H9 (cell line): ENCODE measurements around the gene ZNG1B. TPM values are rescaled to one million over a fixed set of nuclear protein-coding genes. Genes with fewer than 3 reads are reported as not detected.
"Not testable (repeated sequence)": the region's sequence is repeated elsewhere in the genome, so short reads cannot be mapped to it uniquely, and the experiment has no call there.

Source experiments
- DNase-seq: peaks from one replicate; pipeline ENCODE4 v3.0.0-alpha.2; 2017
- H2AFZ ChIP-seq: one replicate; pipeline ENCODE4 v1.6.1; 2013; ENCODE audit warnings: mild to moderate bottlenecking, low read length, control low read depth, moderate library complexity
- H2AK5ac ChIP-seq: 2 replicates; pipeline ENCODE4 v1.6.1; 2013; ENCODE audit warnings: low read length, control low read depth, mixed read lengths; ENCODE audit not compliant: insufficient read length
- H2BK120ac ChIP-seq: one replicate; pipeline ENCODE4 v1.6.1; 2013; ENCODE audit warnings: low read depth, mild to moderate bottlenecking, low read length, control low read depth, inconsistent platforms; ENCODE audit not compliant: poor library complexity, severe bottlenecking
- H2BK12ac ChIP-seq: 2 replicates; pipeline ENCODE4 v1.6.1; 2013; ENCODE audit warnings: low read length, control low read depth, mixed read lengths, low read depth; ENCODE audit not compliant: insufficient read length
- H2BK15ac ChIP-seq: 2 replicates; pipeline ENCODE4 v1.6.1; 2013; ENCODE audit warnings: low read depth, low read length, control low read depth
- H2BK20ac ChIP-seq: one replicate; pipeline ENCODE4 v1.6.1; 2013; ENCODE audit warnings: low read depth, mild to moderate bottlenecking, low read length, control low read depth, inconsistent platforms; ENCODE audit not compliant: poor library complexity, severe bottlenecking
- H2BK5ac ChIP-seq: 2 replicates; pipeline ENCODE4 v1.6.1; 2013; ENCODE audit warnings: low read length, control low read depth, mixed read lengths; ENCODE audit not compliant: insufficient read length
- H3K14ac ChIP-seq: 2 replicates; pipeline ENCODE4 v1.6.1; 2013; ENCODE audit warnings: low read length, control low read depth; ENCODE audit not compliant: insufficient read depth
- H3K18ac ChIP-seq: 2 replicates; pipeline ENCODE4 v1.6.1; 2013; ENCODE audit warnings: low read depth, mild to moderate bottlenecking, mixed read lengths, low read length, control low read depth; ENCODE audit not compliant: insufficient read length
- H3K23ac ChIP-seq: 2 replicates; pipeline ENCODE4 v1.6.1; 2013; ENCODE audit warnings: low read length, control low read depth, mixed read lengths, low read depth; ENCODE audit not compliant: insufficient read length
- H3K23me2 ChIP-seq: 2 replicates; pipeline ENCODE4 v1.6.1; 2013; ENCODE audit warnings: low read depth, mild to moderate bottlenecking, mixed read lengths, low read length, control low read depth; ENCODE audit not compliant: insufficient read length, poor library complexity, severe bottlenecking
- H3K27ac ChIP-seq: 2 replicates; pipeline ENCODE4 v1.5.1; 2013; ENCODE audit warnings: low read length, control low read depth, mixed read lengths, low read depth; ENCODE audit not compliant: insufficient read length
- H3K27me3 ChIP-seq: 2 replicates; pipeline ENCODE4 v1.6.1; 2013; ENCODE audit warnings: low read length, control low read depth, inconsistent platforms; ENCODE audit not compliant: insufficient read depth
- H3K4ac ChIP-seq: 2 replicates; pipeline ENCODE4 v1.6.1; 2013; ENCODE audit warnings: low read depth, mild to moderate bottlenecking, control low read depth, inconsistent platforms, low read length, moderate library complexity
- H3K4me1 ChIP-seq: 2 replicates; pipeline ENCODE4 v1.6.1; 2013; ENCODE audit warnings: low read length, control low read depth, inconsistent platforms; ENCODE audit not compliant: insufficient read depth
- H3K4me2 ChIP-seq: 2 replicates; pipeline ENCODE4 v1.6.1; 2013; ENCODE audit warnings: low read length, control low read depth, mixed read lengths; ENCODE audit not compliant: insufficient read length, insufficient read depth
- H3K56ac ChIP-seq: 2 replicates; pipeline ENCODE4 v1.6.1; 2013; ENCODE audit warnings: low read depth, mild to moderate bottlenecking, mixed read lengths, low read length, control low read depth; ENCODE audit not compliant: insufficient read length
- H3K79me1 ChIP-seq: 2 replicates; pipeline ENCODE4 v1.6.1; 2013; ENCODE audit warnings: low read depth, mild to moderate bottlenecking, moderate library complexity, low read length, control low read depth, inconsistent platforms; ENCODE audit not compliant: insufficient read depth, poor library complexity, severe bottlenecking
- H3K79me2 ChIP-seq: 2 replicates; pipeline ENCODE4 v1.6.1; 2013; ENCODE audit warnings: low read length, control low read depth, inconsistent platforms; ENCODE audit not compliant: insufficient read depth
- H3K9ac ChIP-seq: 2 replicates; pipeline ENCODE4 v1.6.1; 2013; ENCODE audit warnings: low read length, control low read depth, mixed read lengths; ENCODE audit not compliant: insufficient read length; ENCODE audit errors: extremely low read depth
- H3K9me3 ChIP-seq: one replicate; pipeline ENCODE4 v1.6.1; 2013; ENCODE audit warnings: low read depth, low read length, inconsistent platforms; ENCODE audit not compliant: control insufficient read depth
- H3T11ph ChIP-seq: one replicate; pipeline ENCODE4 v1.6.1; 2013; ENCODE audit warnings: mild to moderate bottlenecking, low read length, control low read depth, inconsistent platforms
- H4K20me1 ChIP-seq: one replicate; pipeline ENCODE4 v1.6.1; 2013; ENCODE audit not compliant: control insufficient read depth, insufficient read length, insufficient read depth
- H4K5ac ChIP-seq: 2 replicates; pipeline ENCODE4 v1.6.1; 2013; ENCODE audit warnings: low read depth, mild to moderate bottlenecking, mixed read lengths, low read length, control low read depth; ENCODE audit not compliant: insufficient read length
- H4K8ac ChIP-seq: replicated peaks from 2 replicates; pipeline ENCODE4 v1.6.1; 2013; ENCODE audit warnings: low read length, control low read depth, mixed read lengths, low read depth; ENCODE audit not compliant: insufficient read length
- H4K91ac ChIP-seq: 2 replicates; pipeline ENCODE4 v1.6.1; 2013; ENCODE audit warnings: low read depth, mild to moderate bottlenecking, moderate library complexity, mixed read lengths, low read length, control low read depth; ENCODE audit not compliant: insufficient read length
- H3K27ac Mint-ChIP-seq, 3 experiments: 2 replicates in 2 of 3; 3 replicates in 1 of 3; pipeline ENCODE4 v1.8.0; 2020 to 2021; ENCODE audit warnings: mixed read lengths in 3 of 3, mild to moderate bottlenecking in 1 of 3, moderate library complexity in 1 of 3
- H3K27me3 Mint-ChIP-seq: 2 replicates; pipeline ENCODE4 v1.8.0; 2021; ENCODE audit warnings: low read depth, mild to moderate bottlenecking, moderate library complexity, mixed read lengths
- H3K36me3 Mint-ChIP-seq, 3 experiments: 2 replicates in 2 of 3; 3 replicates in 1 of 3; pipeline ENCODE4 v1.8.0; 2020 to 2021; ENCODE audit warnings: low read depth in 3 of 3, mixed read lengths in 3 of 3; ENCODE audit not compliant: insufficient read depth in 1 of 3
- H3K4me1 Mint-ChIP-seq, 2 experiments: 2 replicates each; pipeline ENCODE4 v1.8.0; 2020; ENCODE audit warnings: mixed read lengths in 2 of 2
- H3K4me3 Mint-ChIP-seq, 2 experiments: 2 replicates in 1 of 2; 3 replicates in 1 of 2; pipeline ENCODE4 v1.8.0; 2020 to 2021; ENCODE audit warnings: mild to moderate bottlenecking in 2 of 2, mixed read lengths in 2 of 2, moderate library complexity in 1 of 2
- H3K9me3 Mint-ChIP-seq, 2 experiments: 2 replicates in 1 of 2; 3 replicates in 1 of 2; pipeline ENCODE4 v1.8.0; 2020; ENCODE audit warnings: mild to moderate bottlenecking in 2 of 2, mixed read lengths in 2 of 2, moderate library complexity in 1 of 2
- WGBS: extraction: QIAGEN DNeasy Blood & Tissue Kit; methylation state at CpG from one replicate; pipeline ENCODE4 v1.1.7; 2013; ENCODE audit warnings: missing lambda C conversion rate, low lambda C conversion rate, mixed read lengths; ENCODE audit not compliant: insufficient read length; ENCODE audit errors: extremely low coverage; 5-methylcytosine and 5-hydroxymethylcytosine counted together
- total RNA-seq: library from RNA; stranded (reverse); gene quantifications from 2 replicates; pipeline ENCODE4 v1.2.1, GENCODE V29; 2021

The ZNG1B gene
- total RNA-seq, 1 experiment from 2014 or later: 41.7 TPM

DNA sequence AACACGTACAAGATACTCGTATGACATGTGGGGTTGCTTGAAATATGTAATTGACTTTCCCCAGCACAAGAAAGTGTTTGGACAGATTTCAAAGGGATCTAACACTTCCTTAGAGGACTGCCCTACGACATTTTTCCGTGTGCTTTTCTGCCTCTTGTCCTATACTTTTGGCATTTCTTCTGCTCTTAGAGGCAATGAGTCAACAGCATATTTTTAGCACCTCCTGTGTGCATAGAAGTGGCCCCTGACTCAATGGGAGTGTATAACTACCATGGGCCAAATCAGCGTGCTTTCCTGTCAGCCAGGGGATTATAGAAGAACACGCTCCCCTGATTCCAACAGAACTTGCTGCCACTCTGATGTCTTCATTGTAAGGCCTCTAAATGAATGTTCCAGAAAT lies 99.1 kb downstream of the ZNG1B start:
- not testable (repeated sequence) for H4K8ac ChIP-seq, H2BK20ac ChIP-seq, H3K4ac ChIP-seq, H2BK5ac ChIP-seq, H3K23me2 ChIP-seq, H3K79me1 ChIP-seq, H2BK120ac ChIP-seq, H3K4me1 ChIP-seq, H3K4me1 Mint-ChIP-seq, H3K4me2 ChIP-seq, H3T11ph ChIP-seq, H2AFZ ChIP-seq, H4K5ac ChIP-seq, H3K27me3 ChIP-seq, H3K9me3 ChIP-seq, H3K56ac ChIP-seq, H3K18ac ChIP-seq, H2BK15ac ChIP-seq, H4K20me1 ChIP-seq, H2BK12ac ChIP-seq, H3K27ac Mint-ChIP-seq, H2AK5ac ChIP-seq, DNase-seq, H3K9ac ChIP-seq, H3K9me3 Mint-ChIP-seq, H3K4me3 Mint-ChIP-seq, H3K23ac ChIP-seq, H3K27ac ChIP-seq, H3K79me2 ChIP-seq, H4K91ac ChIP-seq, H3K14ac ChIP-seq, H3K36me3 Mint-ChIP-seq
- WGBS: no CpG with 5 or more reads among the region's 6 CpGs
- H3K27me3 Mint-ChIP-seq: peaks cover 34% of the 10 kb centered on the region

- H2BK5ac ChIP-seq, H2BK15ac ChIP-seq, H3K79me1 ChIP-seq, H3K9me3 Mint-ChIP-seq, H3K23me2 ChIP-seq, H3K4ac ChIP-seq, H3K4me1 Mint-ChIP-seq, H3T11ph ChIP-seq, H2BK120ac ChIP-seq, H4K8ac ChIP-seq, H3K14ac ChIP-seq, H3K18ac ChIP-seq, H2BK12ac ChIP-seq, H3K27ac Mint-ChIP-seq, H3K79me2 ChIP-seq, DNase-seq, H3K27me3 ChIP-seq, H3K4me1 ChIP-seq, H4K5ac ChIP-seq, H3K9me3 ChIP-seq, H2AFZ ChIP-seq, H2BK20ac ChIP-seq, H3K23ac ChIP-seq, H4K91ac ChIP-seq, H2AK5ac ChIP-seq, H3K27ac ChIP-seq, H4K20me1 ChIP-seq, H3K36me3 Mint-ChIP-seq, H3K9ac ChIP-seq, H3K56ac ChIP-seq: not testable (repeated sequence)
- Mint-ChIP-seq H3K4me3 (peak overlapping the region; percentile 62 to 80), H3K27me3 (peaks cover 49% of the 10 kb centered on the region)
- H3K4me2 ChIP-seq: peak overlapping the region; percentile 48
- no CpG with 5 or more reads among the region's 5 CpGs for WGBS
Observed at GRCh38 chr2:113540834-113541203, 103.3 kb downstream of the ZNG1B start.
